GM19463 (cell line): ENCODE data around the gene CENPF.
A peak's percentile ranks its signal among the peaks of the same experiment; 100 is the strongest.
"Not testable (repeated sequence)": the region's sequence is repeated elsewhere in the genome, so short reads cannot be mapped to it uniquely, and the experiment has no call there.

Experiments
- ATAC-seq: cut with Tn5 transposase; IDR thresholded peaks from one replicate; pipeline ENCODE4 v1.9.1; 2021; ENCODE audit warnings: mild to moderate bottlenecking, moderate library complexity; ENCODE audit not compliant: unreplicated experiment

The CENPF gene

GRCh38 chr1:214582289-214582891 lies 20.6 kb upstream of the CENPF start:
- no peak for ATAC-seq

- no peak for ATAC-seq
These were observed 19.9 kb upstream of the CENPF start for GRCh38 chr1:214583113-214583512.

DNA sequence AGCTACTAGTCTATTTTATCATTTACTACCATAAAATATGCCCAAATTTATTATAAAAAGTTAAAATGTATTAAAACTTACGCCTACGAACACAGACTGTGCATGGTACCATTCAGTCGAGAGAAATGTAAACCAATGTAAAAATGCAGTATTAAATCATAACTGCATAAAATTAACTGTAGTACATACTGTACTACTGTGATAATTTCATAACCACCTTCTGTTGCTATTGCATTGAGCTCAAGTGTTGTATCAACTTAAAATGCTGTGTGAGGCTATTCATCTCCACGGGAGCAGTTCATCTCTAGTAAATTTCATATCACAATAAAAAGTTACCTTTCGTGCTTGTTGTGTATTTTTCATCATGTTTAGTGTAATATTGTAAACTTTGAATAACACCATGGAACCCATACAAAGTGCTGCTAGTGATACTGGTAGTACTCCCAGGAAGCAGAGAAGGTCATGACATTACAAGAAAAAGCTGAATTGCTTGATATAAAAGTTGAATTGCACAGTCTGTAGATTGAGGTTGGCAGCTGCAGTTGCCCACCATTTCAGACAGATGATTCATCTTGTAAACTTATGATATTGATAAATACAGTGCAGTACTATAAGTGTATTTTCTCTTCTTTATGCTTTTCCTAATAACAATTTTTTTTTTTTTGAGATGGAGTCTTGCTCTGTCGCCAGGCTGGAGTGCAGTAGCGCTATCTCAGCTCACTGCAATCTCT lies 19.0 kb upstream of the CENPF start:
- ATAC-seq: no peak

DNA sequence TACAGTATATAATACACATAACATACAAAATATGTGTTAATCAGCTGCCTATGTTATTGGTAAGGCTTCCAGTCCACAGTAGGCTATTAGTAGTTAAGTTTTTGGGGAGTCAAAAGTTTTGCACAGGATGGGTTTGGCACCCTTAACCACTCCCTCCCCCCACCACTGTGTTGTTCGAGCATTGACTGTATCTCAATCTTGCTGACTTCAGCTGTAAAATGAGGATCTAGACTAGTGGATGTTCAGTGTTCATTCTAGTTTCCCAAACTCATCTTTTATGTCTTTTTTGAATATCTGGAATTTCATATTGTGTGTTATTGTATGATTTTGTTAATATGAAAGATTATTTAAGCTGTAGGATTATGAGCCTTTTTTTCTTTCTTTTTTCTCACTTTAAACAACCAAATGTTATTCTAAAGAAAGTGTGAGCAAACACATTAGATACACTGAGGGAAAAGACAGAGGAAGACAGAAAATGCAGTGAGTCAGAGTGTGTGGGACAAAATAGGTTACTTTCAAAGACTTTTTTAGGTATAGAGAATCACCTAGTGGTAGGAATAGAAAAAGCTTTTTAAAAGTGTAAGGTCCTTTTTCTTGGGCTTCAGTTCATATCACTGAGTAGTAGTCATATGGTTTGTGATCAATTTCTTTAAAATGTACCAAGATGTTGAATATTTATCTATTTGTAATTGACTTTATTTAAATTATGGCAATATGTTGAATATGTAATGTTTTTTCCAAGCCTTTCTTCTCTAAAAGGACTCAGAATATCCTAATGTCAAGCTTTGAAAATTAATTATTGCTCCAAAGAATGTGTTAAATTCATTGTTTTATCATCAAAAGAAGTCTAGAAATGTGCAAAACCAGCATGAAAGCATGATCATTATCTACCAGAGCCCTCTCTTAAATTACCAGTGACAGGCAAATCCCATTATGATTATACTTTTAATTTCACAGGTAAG lies 17.9 kb upstream of the CENPF start:
- peak; percentile 79 for ATAC-seq

DNA sequence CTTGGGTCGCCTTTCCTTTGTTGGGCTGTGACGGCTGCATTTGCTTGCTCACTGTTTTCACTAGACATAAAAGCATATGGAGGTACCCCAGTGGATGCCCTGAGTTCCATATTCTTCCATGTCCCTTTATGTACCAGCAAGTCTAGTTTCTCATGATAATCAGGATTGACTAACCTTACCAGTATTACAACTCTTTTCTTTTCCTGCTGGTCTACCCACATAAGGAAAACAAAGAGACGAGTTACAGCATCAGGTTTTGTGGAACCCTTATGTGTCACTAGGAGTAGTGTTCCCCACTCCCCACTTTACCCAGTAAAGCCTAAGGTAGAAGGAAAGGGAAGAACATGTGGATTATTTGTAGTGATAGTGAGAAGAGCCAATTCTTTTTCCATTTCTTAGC lies 16.4 kb upstream of the CENPF start:
- ATAC-seq: no peak

DNA sequence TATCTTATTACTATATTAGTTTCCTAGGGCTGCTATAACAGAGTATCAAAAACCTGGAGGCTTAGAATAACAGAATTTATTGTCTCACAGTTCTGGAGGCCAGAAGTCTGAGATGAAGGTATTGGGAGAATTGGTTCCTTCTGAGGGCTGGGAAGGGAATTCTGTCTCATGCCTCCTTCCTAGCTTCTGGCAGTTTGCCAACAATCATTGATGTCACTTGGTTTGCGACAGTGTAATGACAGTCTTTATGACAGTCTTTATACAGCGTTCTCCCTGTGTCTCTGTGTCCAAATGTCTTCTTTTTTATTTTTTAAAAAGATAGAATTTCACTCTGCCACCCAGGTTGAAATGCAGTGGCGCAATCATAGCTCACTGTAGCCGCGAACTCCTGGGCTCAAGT lies 15.8 kb upstream of the CENPF start:
- ATAC-seq: no peak

GRCh38 chr1:214588963-214589597 lies 13.9 kb upstream of the CENPF start:
- ATAC-seq: no peak

DNA sequence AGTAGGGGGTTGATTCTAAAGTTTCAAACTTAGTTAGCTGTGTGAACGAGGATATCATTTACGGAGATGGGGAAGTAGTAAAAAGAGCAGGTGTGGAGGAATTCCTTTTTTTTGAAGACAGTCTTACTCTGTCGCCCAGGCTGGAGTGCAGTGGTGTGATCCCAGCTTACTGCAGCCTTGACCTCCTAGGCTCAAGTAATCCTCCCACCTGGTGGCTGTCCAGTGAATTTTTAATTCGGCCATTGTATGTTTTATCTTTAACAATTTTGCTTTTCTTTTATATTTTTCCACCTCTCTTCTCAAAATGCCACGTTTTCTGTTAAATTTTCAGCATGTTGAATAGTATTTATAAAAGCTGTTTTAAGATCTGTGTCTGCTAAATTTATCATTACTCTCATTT lies 12.3 kb upstream of the CENPF start:
- ATAC-seq: no peak

- ATAC-seq: not testable (repeated sequence)
These were observed 11.1 kb upstream of the CENPF start for GRCh38 chr1:214591918-214592317.

GRCh38 chr1:214593158-214593557 lies 9.8 kb upstream of the CENPF start:
- ATAC-seq: no peak

GRCh38 chr1:214603819-214604252 lies 841 bp downstream of the CENPF start:
- ATAC-seq: no peak

DNA sequence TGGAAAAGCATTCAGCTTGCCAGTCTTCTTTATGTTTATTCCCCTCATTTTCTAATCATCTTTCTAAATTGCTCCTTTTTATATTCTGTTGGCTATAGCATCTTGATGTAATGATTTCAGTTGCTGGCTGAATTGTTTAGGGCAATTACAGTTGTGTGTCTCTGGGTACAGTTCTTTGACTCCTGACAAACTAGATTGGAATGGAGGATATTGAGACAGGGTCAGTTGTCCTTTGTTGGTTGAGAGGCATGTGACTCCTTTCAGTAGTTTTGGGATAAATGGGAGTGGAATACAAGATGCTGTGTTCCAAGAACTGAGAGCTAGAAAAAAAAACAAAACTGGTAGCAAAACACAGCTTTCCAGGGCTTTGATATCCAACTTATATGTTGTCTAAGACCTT lies 1.5 kb downstream of the CENPF start:
- ATAC-seq: no peak

DNA sequence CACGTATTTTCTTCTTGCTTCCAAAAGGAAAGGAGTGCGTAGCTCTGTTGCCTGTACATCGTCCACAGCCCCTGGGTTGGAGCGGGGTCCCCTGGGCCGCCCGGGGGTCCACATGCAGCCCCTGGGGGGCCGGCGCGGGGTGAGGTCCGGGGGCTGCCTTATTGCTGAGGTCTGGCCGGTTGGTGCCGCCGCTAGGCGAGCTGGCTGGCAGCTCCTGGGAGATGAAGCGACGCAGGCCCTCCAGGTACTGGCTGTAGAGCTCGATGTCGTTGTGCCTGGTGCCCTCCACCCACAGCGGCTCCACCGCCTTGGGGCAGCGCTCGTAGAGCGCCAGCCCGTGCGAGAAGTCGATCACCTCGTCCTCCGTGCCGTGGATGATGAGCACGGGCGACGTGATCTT lies 2.5 kb downstream of the CENPF start:
- ATAC-seq: not testable (repeated sequence)

- not testable (repeated sequence) for ATAC-seq
These were observed 3.2 kb downstream of the CENPF start for GRCh38 chr1:214605933-214606925.

- not testable (repeated sequence) for ATAC-seq
These were observed 4.7 kb downstream of the CENPF start for GRCh38 chr1:214607492-214608215.

GRCh38 chr1:214608216-214608783 lies 5.3 kb downstream of the CENPF start:
- ATAC-seq: not testable (repeated sequence)

GRCh38 chr1:214608817-214609216 lies 5.8 kb downstream of the CENPF start:
- not testable (repeated sequence) for ATAC-seq

- no peak for ATAC-seq
These were observed 6.7 kb downstream of the CENPF start for GRCh38 chr1:214609692-214610091.

DNA sequence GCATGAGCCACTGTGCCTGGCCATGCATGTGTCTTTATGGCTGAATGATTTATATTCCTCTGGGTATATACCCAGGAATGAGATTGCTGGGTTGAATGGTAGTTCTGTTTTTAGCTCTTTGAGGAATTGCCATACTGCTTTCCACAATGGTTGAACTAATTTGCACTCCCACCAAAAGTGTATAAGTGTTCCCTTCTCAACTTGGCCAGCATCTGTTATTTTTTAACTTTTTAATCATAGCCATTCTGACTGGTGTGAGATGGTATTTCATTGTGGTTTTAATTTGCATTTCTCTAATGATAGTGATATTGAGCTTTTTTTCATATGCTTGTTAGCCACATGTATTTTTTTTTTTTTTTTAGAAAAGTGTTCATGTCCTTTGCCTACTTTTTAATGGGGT lies 7.1 kb downstream of the CENPF start:
- peak; percentile 53 for ATAC-seq
